Endodermal cell (in vitro differentiated cells): ENCODE results near the gene OCRL. TPM values are rescaled to one million over a fixed set of nuclear protein-coding genes. Genes with fewer than 3 reads are reported as not detected.
"Not testable (repeated sequence)": the region's sequence is repeated elsewhere in the genome, so short reads cannot be mapped to it uniquely, and the experiment has no call there.

Experiments
- DNase-seq: peaks from one replicate; pipeline ENCODE4 v3.0.0-alpha.2; 2017
- H3K27ac ChIP-seq: 2 replicates; pipeline ENCODE4 v1.5.1; 2013; ENCODE audit warnings: mild to moderate bottlenecking, low read depth, low read length, moderate library complexity
- H3K27me3 ChIP-seq: 2 replicates; pipeline ENCODE4 v1.6.1; 2013; ENCODE audit warnings: mild to moderate bottlenecking, low read length, moderate library complexity; ENCODE audit not compliant: insufficient read depth, control insufficient read depth, poor library complexity, severe bottlenecking
- H3K36me3 ChIP-seq: 2 replicates; pipeline ENCODE4 v1.7.0; 2013; ENCODE audit warnings: mild to moderate bottlenecking, low read length, moderate library complexity; ENCODE audit not compliant: control insufficient read depth, insufficient read depth
- H3K4me1 ChIP-seq: one replicate; pipeline ENCODE4 v1.7.0; 2013; ENCODE audit warnings: low read length; ENCODE audit not compliant: control insufficient read depth, insufficient read depth
- H3K4me3 ChIP-seq: 2 replicates; pipeline ENCODE4 v1.5.1; 2013; ENCODE audit warnings: mild to moderate bottlenecking, low read length, moderate library complexity
- H3K9ac ChIP-seq: 2 replicates; pipeline ENCODE4 v1.6.1; 2013; ENCODE audit warnings: mild to moderate bottlenecking, low read length, moderate library complexity; ENCODE audit not compliant: poor library complexity, severe bottlenecking; ENCODE audit errors: extremely low read depth
- H3K9me3 ChIP-seq: 2 replicates; pipeline ENCODE4 v1.6.1; 2013; ENCODE audit warnings: mild to moderate bottlenecking, low read length, moderate library complexity; ENCODE audit not compliant: control insufficient read depth
- H3K27ac Mint-ChIP-seq: 2 replicates; pipeline ENCODE4 v1.8.0; 2020; ENCODE audit warnings: mixed read lengths
- H3K27me3 Mint-ChIP-seq: 2 replicates; pipeline ENCODE4 v1.8.0; 2021; ENCODE audit warnings: mild to moderate bottlenecking, mixed read lengths; ENCODE audit not compliant: insufficient read depth
- H3K36me3 Mint-ChIP-seq: 2 replicates; pipeline ENCODE4 v1.8.0; 2020; ENCODE audit warnings: low read depth, mixed read lengths
- H3K4me1 Mint-ChIP-seq: 2 replicates; pipeline ENCODE4 v1.8.0; 2020; ENCODE audit warnings: mixed read lengths
- H3K4me3 Mint-ChIP-seq: 2 replicates; pipeline ENCODE4 v1.8.0; 2020; ENCODE audit warnings: mild to moderate bottlenecking, moderate library complexity, mixed read lengths
- H3K9me3 Mint-ChIP-seq: 2 replicates; pipeline ENCODE4 v1.8.0; 2020; ENCODE audit warnings: mild to moderate bottlenecking, mixed read lengths
- CTCF ChIP-seq: fragments of 200-600 bp; sonication (generic); conservative IDR thresholded peaks from 2 replicates; pipeline ENCODE4 v1.5.0; 2021; ENCODE audit warnings: antibody characterized with exemption, mild to moderate bottlenecking
- WGBS, 2 experiments: methylation state at CpG; one replicate each; pipeline versions ENCODE4 v1.1.5 to v1.1.7; 2013; ENCODE audit warnings: missing lambda C conversion rate in 2 of 2, mixed read lengths in 1 of 2; ENCODE audit not compliant: insufficient coverage in 1 of 2, insufficient read length in 1 of 2; 5-methylcytosine and 5-hydroxymethylcytosine counted together
- total RNA-seq, 2 donors: library from RNA; stranded (reverse); fragmentation: NEBNext Ultra II Directional in 1 of 2; extraction: Animal tissue kit (Norgen Biotek cat#: 25700) in 1 of 2; gene quantifications; 2 replicates in 1 of 2; 3 replicates in 1 of 2; pipeline ENCODE4 v1.2.1, GENCODE V29; 2021

Gene OCRL
- total RNA-seq, 2 donors from 2014 or later: 14.2 to 27.0 TPM

- no peak for DNase-seq
- Histone ChIP-seq H3K36me3 (peaks cover 48% of the 10 kb centered on the region), H3K9ac (no peak overlapping the region), H3K4me3 (no peak overlapping the region), H3K4me1 (no peaks in the 10 kb centered on the region), H3K27me3 (no peaks in the 10 kb centered on the region), H3K27ac (no peak overlapping the region), H3K9me3 (no peaks in the 10 kb centered on the region)
- Mint-ChIP-seq H3K4me3 (no peak overlapping the region), H3K27me3 (no peaks in the 10 kb centered on the region), H3K9me3 (peaks cover 2% of the 10 kb centered on the region), H3K36me3 (peaks cover 78% of the 10 kb centered on the region), H3K4me1 (peaks cover 7% of the 10 kb centered on the region), H3K27ac (no peak overlapping the region)
- WGBS, 2 experiments: 93 to 100% methylated on average over 1 to 3 of the region's 3 CpGs
- TF ChIP-seq CTCF: no peak
Observed at GRCh38 chrX:129561453-129561852, 21.4 kb downstream of the OCRL start.

- Mint-ChIP-seq H3K36me3 (peaks cover 75% of the 10 kb centered on the region), H3K4me1 (peaks cover 10% of the 10 kb centered on the region)
- not testable (repeated sequence) for H3K4me3 ChIP-seq, H3K27ac Mint-ChIP-seq, H3K27me3 ChIP-seq, H3K4me1 ChIP-seq, DNase-seq, H3K9me3 Mint-ChIP-seq, H3K4me3 Mint-ChIP-seq, H3K9ac ChIP-seq, H3K27ac ChIP-seq, H3K27me3 Mint-ChIP-seq, H3K9me3 ChIP-seq
- no CpG with 5 or more reads among the region's 5 CpGs for WGBS, 2 experiments
- peaks cover 46% of the 10 kb centered on the region for H3K36me3 ChIP-seq
Observed at GRCh38 chrX:129564345-129564744, 24.3 kb downstream of the OCRL start.

- Mint-ChIP-seq H3K9me3 (peaks cover 2% of the 10 kb centered on the region), H3K27me3 (no peaks in the 10 kb centered on the region), H3K36me3 (peaks cover 74% of the 10 kb centered on the region), H3K4me1 (peaks cover 16% of the 10 kb centered on the region), H3K27ac (no peak overlapping the region), H3K4me3 (no peak overlapping the region)
- no peak overlapping the region for H3K9ac ChIP-seq
- no peaks in the 10 kb centered on the region for H3K4me1 ChIP-seq
- H3K27ac ChIP-seq: no peak overlapping the region
- H3K36me3 ChIP-seq: peaks cover 42% of the 10 kb centered on the region
- no peaks in the 10 kb centered on the region for H3K27me3 ChIP-seq
- no peak overlapping the region for H3K4me3 ChIP-seq
- WGBS, 2 experiments: 85% methylated on average over 3 of the region's 3 CpGs; no CpG with 5 or more reads in 1 of the 2 experiments
- DNase-seq: peak; percentile 48
- TF ChIP-seq CTCF: no peak
- H3K9me3 ChIP-seq: no peaks in the 10 kb centered on the region
Observed at GRCh38 chrX:129565046-129565650, 25.1 kb downstream of the OCRL start.

GRCh38 chrX:129566073-129566472 is 26.0 kb downstream of the OCRL start:
- no peaks in the 10 kb centered on the region for H3K9me3 ChIP-seq
- peaks cover 18% of the 10 kb centered on the region for H3K4me1 Mint-ChIP-seq
- peaks cover 42% of the 10 kb centered on the region for H3K36me3 ChIP-seq
- H3K4me3 Mint-ChIP-seq: no peak overlapping the region
- no peak for DNase-seq
- no peak overlapping the region for H3K9ac ChIP-seq
- 75% methylated on average over 1 of the region's 1 CpG; no CpG with 5 or more reads in 1 of the 2 experiments for WGBS, 2 experiments
- no peaks in the 10 kb centered on the region for H3K27me3 ChIP-seq
- H3K4me3 ChIP-seq: no peak overlapping the region
- TF ChIP-seq CTCF: no peak
- H3K9me3 Mint-ChIP-seq: peaks cover 2% of the 10 kb centered on the region
- no peak overlapping the region for H3K27ac Mint-ChIP-seq
- no peaks in the 10 kb centered on the region for H3K27me3 Mint-ChIP-seq
- peaks cover 73% of the 10 kb centered on the region for H3K36me3 Mint-ChIP-seq
- H3K4me1 ChIP-seq: no peaks in the 10 kb centered on the region
- no peak overlapping the region for H3K27ac ChIP-seq
